HG02678 (cell line): ENCODE measurements around the gene OR10A7.
"Not testable (repeated sequence)": the region's sequence is repeated elsewhere in the genome, so short reads cannot be mapped to it uniquely, and the experiment has no call there.

Source experiments
- ATAC-seq: cut with Tn5 transposase; IDR thresholded peaks from one replicate; pipeline ENCODE4 v1.9.1; 2021; ENCODE audit warnings: mild to moderate bottlenecking, moderate library complexity; ENCODE audit not compliant: unreplicated experiment

OR10A7 gene

GRCh38 chr12:55220725-55221124 is at the start of gene OR10A7:
TSS of gene OR10A7 (plus strand) at chr12:55221025. CDS start at chr12:55221025, 0 bp downstream.
- no peak for ATAC-seq

GRCh38 chr12:55171445-55171844 is 49.4 kb upstream of the OR10A7 start:
- ATAC-seq: no peak

- ATAC-seq: not testable (repeated sequence)
Observed at GRCh38 chr12:55171846-55172245, 49.0 kb upstream of the OR10A7 start.

- no peak for ATAC-seq
Observed at GRCh38 chr12:55172686-55173085, 48.1 kb upstream of the OR10A7 start.

GRCh38 chr12:55173456-55173855 is 47.4 kb upstream of the OR10A7 start:
- ATAC-seq: no peak

- ATAC-seq: no peak
Observed at GRCh38 chr12:55188573-55188972, 32.3 kb upstream of the OR10A7 start.

- peak; percentile 91 for ATAC-seq
Observed at GRCh38 chr12:55188974-55189556, 31.8 kb upstream of the OR10A7 start.

GRCh38 chr12:55194382-55194781 is 26.4 kb upstream of the OR10A7 start:
- no peak for ATAC-seq

GRCh38 chr12:55226523-55226922 is 5.7 kb downstream of the OR10A7 start:
- no peak for ATAC-seq

GRCh38 chr12:55227643-55228042 is 6.8 kb downstream of the OR10A7 start:
- ATAC-seq: no peak

GRCh38 chr12:55244309-55244708 is 23.5 kb downstream of the OR10A7 start, which contains the start of gene OR6C74:
TSS of gene OR6C74 (plus strand) at chr12:55244609. CDS start at chr12:55247288, 2,679 bp downstream.
- ATAC-seq: no peak

- ATAC-seq: no peak
Observed at GRCh38 chr12:55246159-55246558, 25.3 kb downstream of the OR10A7 start.

GRCh38 chr12:55250944-55251343 is 30.1 kb downstream of the OR10A7 start:
- ATAC-seq: no peak

- no peak for ATAC-seq
Observed at GRCh38 chr12:55253281-55253680, 32.5 kb downstream of the OR10A7 start.

- ATAC-seq: no peak
Observed at GRCh38 chr12:55256831-55257230, 36.0 kb downstream of the OR10A7 start.

GRCh38 chr12:55258303-55258702 is 37.5 kb downstream of the OR10A7 start:
- ATAC-seq: no peak
